CD14-positive monocyte (primary cell): ENCODE data around the gene PFKL. TPM values are rescaled to one million over a fixed set of nuclear protein-coding genes. Genes with fewer than 3 reads are reported as not detected.

Source experiments
- DNase-seq, 3 donors: peaks; one replicate each; pipeline ENCODE4 v3.0.0-alpha.2; 2011 to 2022
- H2AFZ ChIP-seq: 2 replicates; pipeline ENCODE4 v1.6.0; 2012; ENCODE audit warnings: mild to moderate bottlenecking, low read depth, low read length, inconsistent platforms; ENCODE audit not compliant: insufficient read depth, poor library complexity, severe bottlenecking
- H3K27ac ChIP-seq, 2 donors: 1 replicate in 1 of 2; 2 replicates in 1 of 2; pipeline ENCODE4 v1.5.1; 2012 to 2013; ENCODE audit warnings: low read length in 2 of 2, control low read depth in 1 of 2, inconsistent platforms in 1 of 2, low read depth in 1 of 2, mild to moderate bottlenecking in 1 of 2
- H3K27me3 ChIP-seq, 2 donors: one replicate each; pipeline versions ENCODE4 v1.6.0 to v1.6.1; 2011 to 2013; ENCODE audit warnings: low read length in 2 of 2; ENCODE audit not compliant: control insufficient read depth in 2 of 2, insufficient read depth in 2 of 2
- H3K36me3 ChIP-seq, 2 donors: replicated peaks in 1 of 2; 1 replicate in 1 of 2; 2 replicates in 1 of 2; pipeline versions ENCODE4 v1.5.1 to v1.6.1; 2012 to 2013; ENCODE audit warnings: low read length in 2 of 2, control low read depth in 1 of 2, inconsistent platforms in 1 of 2, mild to moderate bottlenecking in 1 of 2; ENCODE audit not compliant: insufficient read depth in 2 of 2, control insufficient read depth in 1 of 2
- H3K4me1 ChIP-seq, 2 donors: 1 replicate in 1 of 2; 2 replicates in 1 of 2; pipeline versions ENCODE4 v1.5.1 to v1.6.1; 2012 to 2013; ENCODE audit warnings: low read length in 2 of 2, control low read depth in 1 of 2, inconsistent platforms in 1 of 2, mild to moderate bottlenecking in 1 of 2, moderate library complexity in 1 of 2; ENCODE audit not compliant: insufficient read depth in 2 of 2, control insufficient read depth in 1 of 2
- H3K4me2 ChIP-seq: replicated peaks from 2 replicates; pipeline ENCODE3; 2012; ENCODE audit warnings: low read length, moderate library complexity, mild to moderate bottlenecking; ENCODE audit not compliant: poor library complexity, severe bottlenecking; ENCODE audit errors: extremely low read depth
- H3K4me3 ChIP-seq, 3 experiments: fragments of 200-600 bp in 1 of 3; sonication (generic) in 1 of 3; replicated peaks in 1 of 3; 1 replicate in 2 of 3; 2 replicates in 1 of 3; pipeline ENCODE4 v1.5.1; 2011 to 2013; ENCODE audit warnings: low read length in 3 of 3, mild to moderate bottlenecking in 3 of 3, control low read depth in 2 of 3, low read depth in 2 of 3, inconsistent platforms in 1 of 3, moderate library complexity in 1 of 3
- H3K79me2 ChIP-seq: 2 replicates; pipeline ENCODE4 v1.6.0; 2012; ENCODE audit warnings: mild to moderate bottlenecking, control low read depth, inconsistent platforms, low read length, moderate library complexity; ENCODE audit not compliant: insufficient read depth
- H3K9ac ChIP-seq: 2 replicates; pipeline ENCODE4 v1.6.0; 2017; ENCODE audit warnings: low read length, mild to moderate bottlenecking; ENCODE audit not compliant: insufficient read depth, poor library complexity, severe bottlenecking
- H3K9me3 ChIP-seq, 2 donors: replicated peaks in 1 of 2; 1 replicate in 1 of 2; 2 replicates in 1 of 2; pipeline versions ENCODE4 v1.5.1 to v1.6.1; 2012 to 2013; ENCODE audit warnings: low read length in 2 of 2, control low read depth in 1 of 2; ENCODE audit not compliant: control insufficient read depth in 1 of 2, insufficient read depth in 1 of 2
- H4K20me1 ChIP-seq: 2 replicates; pipeline ENCODE4 v1.6.0; 2012; ENCODE audit warnings: mild to moderate bottlenecking, low read length, control low read depth, moderate library complexity; ENCODE audit not compliant: insufficient read depth
- H3K27ac Mint-ChIP-seq, 7 donors: one replicate each; pipeline ENCODE4 v1.8.0; 2020; ENCODE audit warnings: mild to moderate bottlenecking in 7 of 7, mixed read lengths in 7 of 7, moderate library complexity in 6 of 7, inconsistent platforms in 2 of 7
- H3K27me3 Mint-ChIP-seq, 3 donors: one replicate each; pipeline ENCODE4 v1.8.0; 2021 to 2022; ENCODE audit warnings: low read depth in 3 of 3, mild to moderate bottlenecking in 3 of 3, mixed read lengths in 3 of 3, moderate library complexity in 3 of 3, inconsistent platforms in 1 of 3
- H3K36me3 Mint-ChIP-seq, 2 donors: one replicate each; pipeline ENCODE4 v1.8.0; 2020; ENCODE audit warnings: mixed read lengths in 2 of 2, inconsistent platforms in 1 of 2, mild to moderate bottlenecking in 1 of 2
- H3K4me1 Mint-ChIP-seq: one replicate; pipeline ENCODE4 v1.8.0; 2020; ENCODE audit warnings: mild to moderate bottlenecking, mixed read lengths
- H3K4me3 Mint-ChIP-seq, 2 donors: one replicate each; pipeline ENCODE4 v1.8.0; 2020; ENCODE audit warnings: mild to moderate bottlenecking in 2 of 2, mixed read lengths in 2 of 2, moderate library complexity in 1 of 2
- H3K9me3 Mint-ChIP-seq, 7 donors: one replicate each; pipeline ENCODE4 v1.8.0; 2020 to 2022; ENCODE audit warnings: mixed read lengths in 7 of 7, mild to moderate bottlenecking in 6 of 7, moderate library complexity in 6 of 7, inconsistent platforms in 2 of 7
- WGBS: methylation state at CpG from one replicate; pipeline ENCODE4 v1.1.5; 2013; ENCODE audit warnings: missing lambda C conversion rate; ENCODE audit not compliant: insufficient coverage; 5-methylcytosine and 5-hydroxymethylcytosine counted together
- intact Hi-C, 2 donors: fragments of 100-400 bp; cut with micrococcal nuclease; formaldehyde crosslinking; loops; one replicate each; pipeline versions ENCODE4 v1.15.0 to v1.15.1; 2023
- polyA plus RNA-seq, 3 donors: library from polyadenylated mRNA; depleted of rRNA in 1 of 3; unstranded in 2 of 3; stranded (reverse) in 1 of 3; fragments of 300-500 nt in 2 of 3; fragments of >200 nt in 1 of 3; fragmentation: Illumina TruSeq in 2 of 3; gene quantifications; 1 replicate in 2 of 3; 2 replicates in 1 of 3; pipeline ENCODE4 v1.2.3, GENCODE V29; 2012 to 2021
- TF ChIP-seq, protein P1 (sequence below): fragments of 200-600 bp; IDR thresholded peaks from one replicate; pipeline ENCODE4 v1.8.0; 2022; ENCODE audit warnings: antibody characterized with exemption, mild to moderate bottlenecking

The PFKL gene
- polyA plus RNA-seq, 3 donors, result 105 to 133 (median 113) TPM

DNA sequence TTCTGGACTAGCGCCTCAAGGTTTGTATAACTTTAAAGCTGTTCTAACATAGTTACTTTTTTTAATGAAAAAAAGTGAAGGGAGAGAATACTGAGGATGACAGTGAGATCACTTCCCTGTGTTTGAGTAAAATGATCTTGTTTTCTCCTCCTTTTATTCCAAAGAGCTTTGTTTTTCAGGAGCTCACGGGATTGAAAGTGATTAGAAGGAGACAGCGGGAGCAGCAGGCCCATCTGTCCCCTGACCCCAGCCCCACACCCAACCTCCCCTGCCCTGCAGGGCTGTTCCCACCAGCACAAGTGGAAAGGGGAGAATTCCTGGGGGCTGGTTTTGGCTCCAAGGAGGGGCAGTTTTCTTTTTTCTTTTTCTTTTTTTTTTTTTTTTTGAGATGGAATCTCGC lies 36.1 kb upstream of the PFKL start:
- TF ChIP-seq, protein P1, sequence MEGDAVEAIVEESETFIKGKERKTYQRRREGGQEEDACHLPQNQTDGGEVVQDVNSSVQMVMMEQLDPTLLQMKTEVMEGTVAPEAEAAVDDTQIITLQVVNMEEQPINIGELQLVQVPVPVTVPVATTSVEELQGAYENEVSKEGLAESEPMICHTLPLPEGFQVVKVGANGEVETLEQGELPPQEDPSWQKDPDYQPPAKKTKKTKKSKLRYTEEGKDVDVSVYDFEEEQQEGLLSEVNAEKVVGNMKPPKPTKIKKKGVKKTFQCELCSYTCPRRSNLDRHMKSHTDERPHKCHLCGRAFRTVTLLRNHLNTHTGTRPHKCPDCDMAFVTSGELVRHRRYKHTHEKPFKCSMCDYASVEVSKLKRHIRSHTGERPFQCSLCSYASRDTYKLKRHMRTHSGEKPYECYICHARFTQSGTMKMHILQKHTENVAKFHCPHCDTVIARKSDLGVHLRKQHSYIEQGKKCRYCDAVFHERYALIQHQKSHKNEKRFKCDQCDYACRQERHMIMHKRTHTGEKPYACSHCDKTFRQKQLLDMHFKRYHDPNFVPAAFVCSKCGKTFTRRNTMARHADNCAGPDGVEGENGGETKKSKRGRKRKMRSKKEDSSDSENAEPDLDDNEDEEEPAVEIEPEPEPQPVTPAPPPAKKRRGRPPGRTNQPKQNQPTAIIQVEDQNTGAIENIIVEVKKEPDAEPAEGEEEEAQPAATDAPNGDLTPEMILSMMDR, result no peak
- Histone ChIP-seq H3K27me3 (no peaks in the 10 kb centered on the region), H2AFZ (no peak overlapping the region), H3K27ac (no peak overlapping the region), H3K79me2 (no peaks in the 10 kb centered on the region), H4K20me1 (no peaks in the 10 kb centered on the region), H3K4me3 (no peak overlapping the region), H3K4me2 (no peak overlapping the region), H3K9ac (no peak overlapping the region), H3K9me3 (no peaks in the 10 kb centered on the region), H3K36me3 (no peaks in the 10 kb centered on the region), H3K4me1 (no peaks in the 10 kb centered on the region)
- intact Hi-C loops, result no loop called here
- no peaks in the 10 kb centered on the region for H3K9me3 Mint-ChIP-seq
- no peak overlapping the region for H3K27ac Mint-ChIP-seq
- no peak overlapping the region for H3K4me3 Mint-ChIP-seq
- WGBS, result no CpG with 5 or more reads among the region's 4 CpGs
- DNase-seq, result no peak
- H3K36me3 Mint-ChIP-seq, result no peaks in the 10 kb centered on the region
- H3K27me3 Mint-ChIP-seq, result peaks cover 0 to 6% (median 6%) of the 10 kb centered on the region in 3 donors
- peaks cover 2% of the 10 kb centered on the region for H3K4me1 Mint-ChIP-seq

DNA sequence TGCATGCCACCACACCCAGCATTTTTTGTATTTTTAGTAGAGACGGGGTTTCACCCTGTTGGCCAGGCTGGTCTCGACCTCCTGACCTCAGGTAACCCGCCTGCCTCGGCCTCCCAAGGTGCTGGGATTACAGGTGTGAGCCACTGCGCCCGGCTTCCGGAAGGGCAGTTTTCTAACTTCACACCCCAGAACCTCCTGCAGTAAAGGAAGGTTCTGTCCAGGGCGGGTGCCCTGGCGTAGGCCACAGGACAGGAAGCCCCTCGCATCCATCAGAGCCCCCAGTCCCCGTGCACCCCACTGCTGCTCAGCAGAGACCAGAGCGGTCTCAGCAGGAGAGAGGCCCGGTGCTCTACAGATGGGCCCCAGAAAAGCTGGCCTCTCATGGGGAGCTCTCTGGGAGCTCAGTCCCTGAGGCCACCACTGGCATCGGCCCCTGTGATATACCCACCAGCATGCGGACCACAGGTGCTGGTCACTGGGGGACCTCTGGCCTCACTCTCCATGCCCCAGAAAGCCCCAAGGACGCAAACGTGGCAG lies 34.1 kb upstream of the PFKL start:
- no peaks in the 10 kb centered on the region for H3K79me2 ChIP-seq
- no peaks in the 10 kb centered on the region for H3K36me3 ChIP-seq
- H3K9ac ChIP-seq, result no peak overlapping the region
- no peak overlapping the region for H3K27ac Mint-ChIP-seq
- no peaks in the 10 kb centered on the region for H3K9me3 Mint-ChIP-seq
- DNase-seq, result no peak
- no peaks in the 10 kb centered on the region for H3K36me3 Mint-ChIP-seq
- no peaks in the 10 kb centered on the region for H3K9me3 ChIP-seq
- TF ChIP-seq, protein P1, result no peak
- H3K4me2 ChIP-seq, result no peak overlapping the region
- H3K27ac ChIP-seq, result no peak overlapping the region
- no peak overlapping the region for H3K4me3 ChIP-seq
- no peak overlapping the region for H3K4me3 Mint-ChIP-seq
- H2AFZ ChIP-seq, result no peak overlapping the region
- peaks cover 0 to 6% (median 6%) of the 10 kb centered on the region in 3 donors for H3K27me3 Mint-ChIP-seq
- H3K4me1 ChIP-seq, result no peaks in the 10 kb centered on the region
- no peaks in the 10 kb centered on the region for H4K20me1 ChIP-seq
- intact Hi-C loops, result no loop called here
- no peaks in the 10 kb centered on the region for H3K27me3 ChIP-seq
- peaks cover 2% of the 10 kb centered on the region for H3K4me1 Mint-ChIP-seq
- 90% methylated on average over 14 of the region's 17 CpGs for WGBS
